Astrocyte of the hippocampus (primary cell): ENCODE measurements around the gene RIOK3.

Experiments used
- DNase-seq: peaks from one replicate; pipeline ENCODE4 v3.0.0; 2011; ENCODE audit warnings: low read depth, low spot score

Gene RIOK3

DNA sequence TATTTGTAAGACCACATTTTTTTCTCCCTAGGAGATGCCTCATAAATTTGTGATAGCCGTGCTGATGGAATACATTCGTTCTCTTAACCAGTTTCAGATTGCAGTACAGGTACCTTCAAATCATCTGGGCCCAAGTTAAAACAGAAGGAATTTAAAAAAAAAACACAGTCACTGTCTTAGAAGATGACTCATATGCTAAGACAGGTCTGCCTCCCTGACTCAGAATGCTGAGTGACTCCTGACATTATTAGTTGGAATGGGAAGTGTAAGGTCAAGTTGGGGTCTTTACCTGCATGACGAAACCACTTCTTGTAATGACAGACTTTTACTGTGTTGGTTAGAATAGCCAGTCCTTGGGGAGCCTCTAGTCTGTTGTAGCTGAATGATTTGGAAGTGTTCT lies 76.5 kb downstream of the RIOK3 start:
- DNase-seq, result peak; percentile 20

DNA sequence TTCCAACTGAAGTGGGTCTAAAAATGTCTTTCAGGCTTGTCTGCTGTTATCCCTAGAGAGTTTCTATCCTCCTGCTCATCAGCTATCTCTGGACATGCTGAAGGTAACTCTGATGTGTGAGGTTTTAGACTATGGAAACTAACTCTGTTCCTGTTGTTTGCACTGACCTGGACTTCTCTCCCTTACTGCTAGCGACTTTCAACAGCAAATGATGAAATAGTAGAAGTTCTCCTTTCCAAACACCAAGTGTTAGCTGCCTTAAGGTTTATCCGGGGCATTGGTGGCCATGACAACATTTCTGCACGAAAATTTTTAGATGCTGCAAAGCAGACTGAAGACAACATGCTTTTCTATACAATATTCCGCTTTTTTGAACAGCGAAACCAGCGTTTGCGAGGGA lies 77.1 kb downstream of the RIOK3 start:
- no peak for DNase-seq

DNA sequence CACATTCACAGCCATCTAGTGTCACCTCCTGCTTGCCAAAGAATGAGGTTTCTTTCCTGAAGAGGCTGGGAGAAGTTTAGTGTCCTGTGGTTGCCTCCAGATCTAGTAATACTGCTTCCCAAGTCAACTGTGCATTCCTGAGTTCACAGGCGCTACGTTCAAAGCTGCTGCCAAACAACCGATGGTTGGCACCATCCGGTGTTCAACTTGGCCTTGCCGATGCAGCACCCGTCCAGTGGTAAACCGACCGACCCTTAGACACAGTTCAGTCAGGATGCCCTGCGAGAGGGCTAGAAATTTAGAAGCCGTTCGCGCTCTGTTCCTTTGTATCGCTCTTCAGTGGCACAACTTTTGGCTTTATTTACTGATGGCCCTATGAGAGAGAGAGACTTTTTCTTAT lies 78.8 kb downstream of the RIOK3 start:
- no peak for DNase-seq
